Breast epithelium (tissue), 3 donors: ENCODE measurements around the gene FGFBP2.

Experiments
- CTCF ChIP-seq, 3 donors: fragments of 450-650 bp; IDR thresholded peaks; one replicate each; pipeline ENCODE4 v1.5.1; 2016 to 2017; ENCODE audit warnings: antibody characterized with exemption in 3 of 3, mild to moderate bottlenecking in 3 of 3, moderate library complexity in 3 of 3
- POLR2A ChIP-seq: fragments of 450-650 bp; IDR thresholded peaks from one replicate; pipeline ENCODE4 v1.6.1; 2016; ENCODE audit warnings: antibody characterized with exemption, mild to moderate bottlenecking, moderate library complexity

- TF ChIP-seq POLR2A (no peak), CTCF (IDR thresholded peaks at IDR 0.05) (no peak)
These were observed 27.8 kb upstream of the FGFBP2 start for GRCh38 chr4:15990570-15991285.
